Measurements from ENCODE around the gene SNORC.
"Not testable (repeated sequence)": the region's sequence is repeated elsewhere in the genome, so short reads cannot be mapped to it uniquely, and the experiment has no call there.

Gene SNORC

DNA sequence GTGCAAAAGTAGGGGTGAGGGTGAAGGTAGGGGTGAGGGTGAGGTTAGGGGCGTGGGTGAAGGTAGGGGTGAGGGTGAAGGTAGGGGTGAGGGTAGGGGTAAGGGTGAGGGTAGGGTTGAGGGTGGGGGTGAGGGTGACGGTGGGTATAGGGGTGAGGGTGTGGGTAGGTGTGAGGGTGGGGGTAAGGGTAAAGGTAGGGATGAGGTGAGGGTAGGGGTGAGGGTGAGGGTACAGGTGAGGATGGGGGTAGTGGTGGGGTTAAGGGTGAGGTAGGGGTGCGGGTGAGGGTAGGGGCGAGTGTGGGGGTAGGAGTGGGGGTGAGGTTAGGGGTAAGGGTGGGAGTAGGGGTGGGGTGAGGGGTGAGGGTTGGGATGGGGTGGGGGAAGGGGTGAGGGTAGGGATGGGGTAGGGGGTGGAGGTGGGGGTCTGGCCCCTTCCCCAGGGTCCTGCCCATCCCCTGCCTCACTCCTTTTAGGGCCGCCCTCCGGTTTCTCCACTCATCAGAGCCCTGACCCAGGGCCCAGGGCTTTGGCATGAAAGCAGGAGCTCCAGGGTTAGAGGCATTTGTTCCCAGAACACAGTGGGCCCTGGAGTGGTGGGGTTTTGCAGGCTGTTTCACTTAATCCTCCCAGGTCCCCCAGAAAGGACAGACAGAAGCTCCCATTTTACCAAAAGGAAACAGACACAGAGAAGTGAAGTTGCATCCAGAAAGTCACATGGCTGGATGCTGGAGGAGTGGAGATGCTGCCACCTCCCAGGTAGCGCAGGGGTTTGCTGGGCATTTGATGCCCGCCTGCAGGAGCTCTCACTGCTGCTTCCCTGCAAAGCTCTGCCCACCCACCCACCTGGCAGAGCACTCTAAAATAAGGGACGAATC lies 26.9 kb downstream of the SNORC start:
- no peak for DNase-seq (ENCODE audit: low spot score)

DNA sequence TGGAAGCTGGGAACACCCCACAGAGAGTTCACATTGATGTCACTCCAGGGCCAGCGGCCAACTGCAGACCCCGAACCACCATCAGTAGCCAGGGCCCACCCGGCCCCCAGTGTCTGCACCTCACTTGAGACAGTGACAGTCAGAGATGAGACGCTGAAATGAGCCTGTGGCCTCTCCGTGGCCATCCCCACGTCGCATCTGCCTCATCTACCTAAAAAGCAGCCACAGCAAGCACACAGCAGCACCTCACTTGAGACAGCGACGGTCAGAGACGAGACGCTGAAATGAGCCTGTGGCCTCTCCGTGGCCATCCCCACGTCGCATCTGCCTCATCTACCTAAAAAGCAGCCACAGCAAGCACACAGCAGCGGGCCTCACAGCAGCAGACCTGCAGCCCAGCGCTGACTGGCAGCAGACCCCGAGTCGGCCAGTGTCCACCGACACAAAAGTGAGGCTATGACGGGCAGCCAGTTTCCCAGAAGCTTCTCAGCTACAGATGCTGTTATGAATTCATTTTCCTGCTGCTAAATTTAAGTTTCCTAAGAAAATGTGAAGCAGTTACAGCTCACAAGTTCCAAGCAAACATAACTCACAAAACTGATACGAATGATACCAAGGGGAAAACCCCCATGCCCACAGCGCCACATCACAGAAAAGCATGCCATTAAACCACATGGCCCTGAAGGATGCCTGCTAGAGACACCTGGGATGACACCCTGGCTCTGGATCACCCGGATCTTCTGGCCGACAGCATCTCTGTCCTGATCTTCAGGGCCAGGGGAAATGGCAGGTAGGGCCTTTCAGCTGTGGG lies 27.7 kb downstream of the SNORC start:
- DNase-seq (ENCODE audit: low spot score): no peak

DNA sequence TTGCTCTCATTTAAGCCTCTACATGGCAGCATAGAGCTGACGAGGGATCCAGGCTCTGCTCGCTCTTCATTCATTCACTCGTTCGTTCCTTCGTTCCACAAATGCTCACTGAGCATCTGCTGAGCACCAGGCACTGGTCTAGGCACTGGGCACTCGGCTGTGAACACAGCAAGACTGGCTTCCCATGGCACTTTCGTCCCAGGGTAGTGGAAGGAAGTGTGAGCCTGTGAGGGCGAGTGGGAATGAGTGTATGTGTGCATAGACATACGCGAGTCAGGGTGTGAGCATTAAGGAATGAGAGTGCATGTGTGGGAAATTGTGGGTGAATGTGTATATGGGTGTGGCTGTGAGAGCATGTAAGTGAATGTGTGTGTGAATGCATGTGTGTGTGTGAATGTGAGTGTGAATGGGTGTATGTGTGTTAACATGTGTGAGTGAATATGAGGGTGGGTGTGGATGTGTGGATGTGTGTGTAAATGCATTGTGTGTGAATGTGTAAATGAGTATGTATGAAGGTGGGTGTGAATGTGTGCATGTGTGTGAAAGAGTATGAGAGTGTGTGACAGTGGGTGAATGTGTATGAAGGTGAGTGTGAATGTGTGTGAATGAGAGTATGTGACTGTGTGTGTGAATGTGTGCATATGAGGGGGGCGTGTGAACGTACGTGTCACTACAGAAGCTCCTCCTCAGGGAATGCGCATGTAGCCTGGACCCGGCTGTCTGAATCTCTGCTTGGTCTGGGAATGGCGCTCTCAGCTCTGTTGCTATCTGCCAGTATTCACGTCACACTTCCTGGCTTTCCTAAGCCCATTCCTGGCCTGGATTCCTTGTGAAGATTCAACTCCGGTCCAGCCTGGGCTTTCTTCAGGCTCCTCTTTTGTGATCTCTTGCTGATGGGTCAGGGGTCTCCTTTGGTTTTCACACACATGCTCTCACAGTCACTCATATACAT lies 28.8 kb downstream of the SNORC start:
- no peak for DNase-seq (ENCODE audit: low spot score)

DNA sequence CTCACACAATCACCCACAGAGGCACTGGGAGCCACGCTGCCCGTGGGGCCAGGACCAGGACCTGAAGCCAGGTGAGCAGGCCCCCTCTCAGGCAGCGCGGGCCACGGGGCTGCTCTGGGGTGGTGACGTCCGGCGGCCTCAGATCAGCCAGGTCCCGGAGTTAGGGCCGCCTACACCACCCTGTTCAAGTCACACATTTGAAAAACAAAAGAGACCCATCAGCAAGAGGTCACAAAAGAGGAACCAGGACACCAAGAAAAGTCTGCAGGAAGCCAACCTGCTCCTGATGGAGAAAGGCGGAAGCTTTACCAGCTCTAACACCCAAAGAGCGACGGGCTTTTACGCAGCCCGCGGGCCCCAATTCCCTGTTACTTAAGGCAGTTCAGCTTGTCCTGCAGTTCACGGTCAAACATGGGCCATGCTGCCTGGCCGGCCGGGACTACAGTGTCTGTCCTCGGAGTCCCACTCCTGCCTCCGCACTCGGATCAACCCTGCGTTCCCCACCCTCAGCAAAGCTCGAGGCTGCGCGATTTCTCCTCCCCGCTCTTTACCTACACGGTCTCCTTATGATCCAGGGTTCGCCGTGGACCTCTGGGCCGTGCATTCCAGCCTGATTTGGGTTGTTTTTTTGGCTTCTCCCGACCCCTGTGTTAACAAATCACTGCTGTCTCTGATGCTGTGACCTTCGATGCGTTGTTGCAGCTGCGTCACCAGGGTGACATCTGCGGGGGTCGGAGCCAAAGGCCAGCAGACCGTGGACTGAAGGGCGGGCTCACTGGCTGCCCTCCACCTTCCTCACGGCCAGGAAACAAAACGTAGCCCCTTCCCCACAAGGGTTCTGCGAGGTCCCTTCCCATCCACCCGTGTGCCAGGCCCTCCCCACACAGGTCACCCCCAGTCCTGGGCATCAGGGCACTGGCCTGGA lies 31.0 kb downstream of the SNORC start:
- DNase-seq (ENCODE audit: low spot score): no peak

DNA sequence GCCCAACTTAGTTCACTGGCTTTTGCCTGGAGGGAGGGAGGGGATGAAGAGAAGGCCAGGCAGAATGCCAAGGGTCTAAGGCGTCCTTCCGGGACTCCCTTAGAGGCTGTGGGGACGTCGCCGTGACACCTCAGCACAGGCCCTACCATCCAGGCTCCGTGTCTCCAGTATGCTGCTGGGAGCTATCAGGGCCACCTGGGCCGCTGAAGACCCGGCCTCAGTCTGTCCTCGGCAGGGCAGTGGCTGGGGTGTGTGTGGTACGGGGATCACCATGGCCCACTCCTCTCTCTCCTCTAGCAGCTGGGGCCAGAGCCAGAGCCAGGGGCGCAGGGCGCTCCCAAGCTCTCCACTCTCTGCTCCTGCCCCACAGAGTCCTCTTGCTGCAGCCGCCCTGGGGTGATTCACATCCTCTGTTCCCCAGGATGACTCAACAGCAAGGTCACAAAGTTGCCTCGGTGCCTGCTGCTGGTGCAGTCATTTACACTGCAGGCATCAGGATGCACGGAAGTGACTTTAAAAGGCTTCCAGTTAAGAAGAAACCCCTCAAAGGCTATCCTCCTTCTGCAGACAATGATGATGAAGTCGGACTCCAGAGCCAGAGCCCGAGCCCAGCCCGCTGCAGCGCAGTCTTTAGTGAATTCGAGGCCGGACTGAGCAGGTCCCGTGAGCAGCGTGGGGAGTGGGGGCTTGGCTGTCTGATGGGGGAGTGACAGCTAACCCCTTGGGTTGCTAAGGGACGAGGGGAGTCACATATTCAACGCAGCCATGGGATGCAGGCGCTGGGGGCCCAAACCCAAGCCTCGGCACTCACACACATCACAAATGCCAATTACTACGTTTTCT lies 31.9 kb downstream of the SNORC start:
- DNase-seq (ENCODE audit: low spot score): no peak

DNA sequence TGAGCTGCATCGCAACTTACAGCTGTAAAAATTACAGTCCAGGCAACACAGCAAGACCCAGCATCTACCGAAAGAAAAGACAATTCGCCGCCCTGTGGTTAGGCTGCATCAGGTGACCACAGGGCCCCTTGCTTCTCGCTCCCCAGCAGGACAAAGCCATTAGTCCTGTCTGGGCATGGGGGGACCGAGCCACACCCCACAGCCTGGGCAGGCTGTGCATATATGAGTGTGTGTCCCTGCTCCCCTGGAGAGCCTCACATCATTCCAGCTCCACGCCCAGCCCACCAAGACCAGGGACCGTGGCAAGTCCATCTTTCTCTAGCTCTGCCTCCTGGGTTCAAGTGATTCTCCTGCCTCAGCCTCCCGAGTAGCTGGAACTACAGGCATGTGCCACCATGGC lies 33.9 kb downstream of the SNORC start:
- no peak for DNase-seq (ENCODE audit: low spot score)

DNA sequence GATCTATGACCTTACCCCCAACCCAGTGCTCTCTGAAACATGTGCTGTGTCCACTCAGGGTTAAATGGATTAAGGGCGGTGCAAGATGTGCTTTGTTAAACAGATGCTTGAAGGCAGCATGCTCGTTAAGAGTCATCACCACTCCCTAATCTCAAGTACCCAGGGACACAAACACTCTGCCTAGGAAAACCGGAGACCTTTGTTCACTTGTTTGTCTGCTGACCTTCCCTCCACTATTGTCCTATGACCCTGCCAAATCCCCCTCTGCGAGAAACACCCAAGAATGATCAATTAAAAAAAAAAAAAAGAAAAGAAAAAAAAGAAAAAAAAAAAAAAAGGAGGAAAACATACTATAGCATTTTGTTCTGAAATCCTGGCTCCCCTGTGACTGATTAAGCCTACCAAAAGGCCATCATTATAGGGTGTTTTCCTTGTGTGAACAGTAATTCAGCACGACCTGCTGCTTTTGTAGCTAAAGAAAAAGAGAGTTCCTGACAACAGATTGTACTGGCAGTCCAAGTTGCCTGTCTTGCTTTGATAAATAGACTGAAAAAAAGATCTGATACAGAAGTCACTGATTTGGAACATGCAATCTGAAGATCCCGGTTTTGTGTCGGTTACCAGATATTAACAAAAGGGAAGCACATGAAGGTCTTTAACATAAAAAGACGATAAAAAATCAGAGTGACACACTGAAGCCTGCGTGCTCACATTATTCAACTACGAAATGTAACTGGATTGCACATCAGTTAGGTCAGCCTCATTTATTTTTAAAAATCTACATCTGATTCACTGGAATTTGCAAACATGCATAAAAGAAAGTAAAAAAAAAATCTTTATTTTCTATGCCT lies 37.0 kb downstream of the SNORC start:
- not testable (repeated sequence) for DNase-seq (ENCODE audit: low spot score)

DNA sequence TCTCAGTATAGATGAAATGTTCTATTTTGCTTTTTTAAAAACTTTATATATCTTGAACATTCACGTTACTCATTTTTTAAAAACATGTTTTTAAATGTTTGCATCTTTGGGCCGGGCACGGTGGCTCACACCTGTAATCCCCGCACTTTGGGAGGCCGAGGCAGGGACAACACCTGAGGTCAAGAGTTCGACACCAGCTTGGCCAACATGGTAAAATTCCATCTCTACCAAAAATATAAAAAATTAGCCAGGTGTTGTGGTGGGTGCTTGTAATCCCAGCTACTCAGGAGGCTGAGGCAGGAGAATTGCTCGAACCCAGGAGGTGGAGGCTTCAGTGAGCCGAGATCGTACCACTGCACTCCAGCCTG lies 37.6 kb downstream of the SNORC start:
- DNase-seq (ENCODE audit: low spot score): not testable (repeated sequence)

DNA sequence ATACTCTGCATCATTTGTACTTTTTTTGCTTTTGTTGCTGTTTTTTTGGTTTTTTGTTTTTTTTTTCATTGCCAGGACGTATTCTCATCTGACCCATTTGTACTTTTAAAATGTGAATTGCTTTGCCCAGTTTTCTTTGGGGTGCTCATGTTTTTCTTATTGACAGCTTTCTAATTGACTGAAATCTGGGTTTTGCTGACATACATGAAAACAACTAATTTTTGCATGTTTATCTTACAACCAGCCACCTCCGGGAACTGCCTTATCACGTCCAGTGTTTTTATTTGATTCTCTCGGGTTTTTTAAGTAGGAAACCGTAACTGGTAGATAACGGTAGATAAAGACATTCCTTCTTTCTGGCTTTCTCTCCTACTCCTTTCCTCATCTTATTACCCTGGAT lies 38.6 kb downstream of the SNORC start:
- no peak for DNase-seq (ENCODE audit: low spot score)

DNA sequence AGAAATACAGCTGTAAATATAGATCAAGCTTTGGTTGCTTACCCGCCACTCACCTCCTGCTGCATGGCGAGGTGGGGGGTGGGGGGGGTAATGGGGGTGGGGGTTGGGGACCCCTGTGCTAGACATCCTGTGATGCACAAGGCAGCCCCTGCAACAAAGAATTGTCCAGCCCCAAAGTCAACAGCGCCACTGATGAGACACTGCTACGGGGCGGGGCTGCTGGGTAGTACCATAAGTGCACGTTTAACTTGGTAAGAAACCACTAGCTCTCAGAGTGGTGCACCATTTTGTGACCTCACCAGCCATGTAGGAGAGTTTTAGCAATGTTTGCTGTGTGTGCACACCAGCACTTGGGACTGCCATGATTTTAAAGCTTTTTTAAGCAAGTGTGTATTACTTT lies 40.3 kb downstream of the SNORC start:
- DNase-seq (ENCODE audit: low spot score): no peak

DNA sequence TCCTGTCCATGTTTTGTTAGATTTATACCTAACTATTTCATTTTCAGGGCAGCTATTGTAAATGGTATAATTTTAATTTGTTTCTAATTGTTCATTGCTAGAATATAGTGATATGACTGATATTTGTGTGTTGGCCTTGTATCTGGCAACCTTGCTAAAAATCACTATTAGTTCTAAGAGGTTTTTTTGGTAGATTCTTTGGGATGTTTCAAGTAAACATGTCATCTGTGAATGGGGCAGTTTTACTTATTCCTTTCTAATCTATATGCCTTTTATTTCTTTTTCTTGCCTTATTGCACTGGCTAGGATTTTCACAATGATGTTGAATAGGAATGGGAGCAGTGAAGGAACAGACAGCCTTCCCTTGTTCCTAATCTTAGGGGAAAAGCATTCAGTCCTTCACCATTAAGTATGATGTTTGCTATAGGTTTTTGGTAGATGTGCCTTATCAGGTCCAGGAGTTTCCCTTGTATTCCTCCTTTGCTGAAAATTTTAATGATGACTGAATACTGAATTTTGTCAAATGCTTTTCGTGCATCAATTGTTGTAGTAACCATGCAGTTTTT lies 41.7 kb downstream of the SNORC start:
- DNase-seq (ENCODE audit: low spot score): no peak

DNA sequence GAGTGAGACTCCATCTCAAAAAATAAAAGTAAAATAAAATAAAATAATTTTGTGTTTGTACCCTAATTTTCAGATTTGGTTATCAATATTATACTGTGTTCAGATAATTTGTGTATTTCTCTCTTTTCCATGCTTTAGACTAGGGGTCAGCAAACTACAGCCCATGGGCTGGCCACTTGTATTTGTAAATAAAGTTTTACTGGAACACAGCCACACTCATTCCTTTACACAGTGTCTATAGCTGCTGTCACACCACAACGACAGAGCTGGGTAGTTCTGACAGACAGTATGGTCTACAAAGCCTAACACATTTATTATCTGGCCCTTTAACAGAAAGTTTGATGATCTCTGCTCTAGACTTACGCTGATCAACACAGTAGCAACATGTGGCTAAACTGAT lies 43.8 kb downstream of the SNORC start:
- no peak for DNase-seq (ENCODE audit: low spot score)

DNA sequence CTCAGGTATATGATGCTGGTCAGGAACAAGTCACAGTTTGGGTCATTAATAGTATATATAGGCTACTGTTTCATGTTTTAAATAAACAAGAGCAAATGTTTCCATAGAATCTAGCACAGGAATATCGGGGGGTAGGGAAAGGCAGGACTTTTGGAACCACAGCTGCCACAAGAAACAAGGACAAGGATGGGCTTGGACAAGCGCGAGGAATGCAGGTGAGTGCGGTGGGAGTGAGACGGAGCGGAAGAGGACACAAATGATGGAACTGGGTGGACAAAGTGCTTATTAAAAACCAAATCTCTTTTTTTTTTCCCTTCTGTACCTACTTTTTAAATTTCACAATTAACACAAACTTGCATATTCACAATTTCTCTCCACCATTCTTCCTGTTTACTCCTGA lies 49.1 kb downstream of the SNORC start:
- DNase-seq (ENCODE audit: low spot score): no peak

DNA sequence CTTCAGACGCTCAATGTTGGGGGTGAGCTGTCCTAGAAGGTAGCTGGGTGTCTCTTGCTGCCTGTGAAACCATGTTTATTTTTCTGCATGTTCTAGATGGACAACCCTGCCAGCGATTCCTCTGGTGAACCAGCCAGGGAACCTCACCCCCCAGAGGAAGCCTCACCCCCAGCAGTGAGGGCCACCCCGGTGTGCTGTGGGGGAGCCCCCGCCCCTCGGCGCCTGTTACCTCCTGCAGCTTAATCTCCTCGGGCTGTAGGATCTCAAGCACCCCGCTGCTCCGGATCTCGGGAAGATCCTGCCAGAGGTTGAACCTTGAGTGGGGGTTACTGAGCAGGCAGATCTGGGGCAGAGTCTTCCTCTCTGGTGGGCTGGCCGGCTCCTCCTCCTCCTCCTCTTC lies 50.0 kb downstream of the SNORC start:
- no peak for DNase-seq (ENCODE audit: low spot score)

DNA sequence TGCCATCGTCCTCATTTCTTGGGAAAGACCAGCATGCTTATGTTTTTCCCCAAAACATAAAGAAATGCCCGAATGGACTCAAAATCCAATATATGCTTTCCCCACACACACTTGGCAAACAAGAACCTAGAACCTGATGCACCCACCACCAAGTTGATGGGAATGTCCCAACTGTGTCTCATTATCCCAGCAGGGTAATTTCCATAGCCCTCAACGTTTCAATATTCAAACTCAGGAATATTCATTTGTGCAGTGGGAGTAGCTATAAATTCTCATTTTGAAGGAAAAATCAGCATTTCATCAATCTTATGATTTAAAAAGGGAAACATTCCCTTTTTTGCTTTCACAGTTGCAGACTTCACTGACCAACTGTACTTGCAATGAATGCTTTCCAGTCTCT lies 50.7 kb downstream of the SNORC start:
- DNase-seq (ENCODE audit: low spot score): no peak

DNA sequence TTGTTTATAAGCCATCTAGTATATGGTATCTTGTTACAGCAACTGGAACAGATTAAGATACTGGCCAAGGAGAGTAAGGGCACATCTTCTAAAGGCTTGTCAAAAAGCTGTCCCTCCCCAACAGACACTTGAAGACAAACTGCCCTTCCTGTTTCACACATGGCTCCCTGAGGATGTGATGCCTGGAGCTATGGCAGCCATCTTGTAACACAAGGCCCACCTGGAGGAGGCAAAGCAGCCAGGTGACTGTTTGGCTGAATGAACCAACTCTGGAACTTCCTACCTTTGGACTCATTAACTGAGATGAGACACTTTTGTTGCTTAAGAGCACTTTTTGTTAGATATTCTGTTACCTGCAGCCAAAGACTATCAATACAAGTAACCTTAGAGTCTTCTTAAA lies 54.4 kb downstream of the SNORC start:
- DNase-seq (ENCODE audit: low spot score): no peak

DNA sequence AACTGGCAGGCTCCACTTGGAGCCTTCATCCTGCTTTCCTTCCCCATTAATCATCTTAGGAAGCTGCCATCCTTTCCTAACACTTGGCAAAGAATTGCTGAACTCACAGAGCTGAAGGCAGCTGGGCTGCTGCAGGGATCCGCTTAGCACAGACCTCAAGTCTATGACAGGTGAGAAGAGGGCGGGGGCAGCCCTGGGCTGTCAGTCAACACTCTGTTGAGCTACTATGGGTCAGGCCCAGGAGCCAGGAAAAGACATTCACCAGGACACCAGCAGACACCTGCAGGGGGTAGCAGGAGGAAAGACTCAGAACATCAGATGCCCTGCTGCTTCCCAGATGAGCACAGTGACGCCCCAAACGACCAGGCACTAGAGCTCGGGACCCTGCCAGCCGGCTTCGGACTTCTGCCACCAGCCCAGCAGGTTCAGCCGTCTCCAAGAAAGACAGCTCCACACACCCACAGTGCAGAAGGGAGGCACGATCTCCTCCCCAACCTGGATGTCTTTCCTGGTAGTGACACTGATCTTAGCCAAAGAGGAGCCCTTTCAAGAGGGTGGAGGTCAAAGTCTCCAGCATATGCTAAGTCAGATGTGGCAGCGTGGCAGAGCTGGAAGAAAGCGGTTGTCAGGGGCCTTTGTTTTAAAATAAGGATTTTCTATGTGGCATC lies 55.2 kb downstream of the SNORC start:
- no peak for DNase-seq (ENCODE audit: low spot score)

DNA sequence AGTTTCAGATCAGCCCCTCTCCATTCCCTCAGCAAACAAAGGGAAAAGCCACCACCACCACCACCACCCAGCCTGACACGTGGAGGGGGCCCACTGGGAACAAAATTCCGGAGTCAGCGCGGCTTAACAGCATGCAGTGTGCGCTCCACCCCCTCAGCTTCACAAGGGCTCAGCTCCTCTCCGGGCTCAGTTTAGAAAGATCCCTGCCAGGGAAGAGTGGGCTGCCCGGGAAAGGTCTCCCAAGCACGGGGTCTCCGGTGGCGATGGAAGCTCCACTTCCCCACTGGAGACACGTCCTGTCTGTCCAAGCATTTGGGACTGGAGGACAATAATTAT lies 55.7 kb downstream of the SNORC start:
- DNase-seq (ENCODE audit: low spot score): no peak

All from cerebellar cortex (tissue), 1 donor.